ENCODE measurements around the gene NDFIP2.

Gene NDFIP2

DNA sequence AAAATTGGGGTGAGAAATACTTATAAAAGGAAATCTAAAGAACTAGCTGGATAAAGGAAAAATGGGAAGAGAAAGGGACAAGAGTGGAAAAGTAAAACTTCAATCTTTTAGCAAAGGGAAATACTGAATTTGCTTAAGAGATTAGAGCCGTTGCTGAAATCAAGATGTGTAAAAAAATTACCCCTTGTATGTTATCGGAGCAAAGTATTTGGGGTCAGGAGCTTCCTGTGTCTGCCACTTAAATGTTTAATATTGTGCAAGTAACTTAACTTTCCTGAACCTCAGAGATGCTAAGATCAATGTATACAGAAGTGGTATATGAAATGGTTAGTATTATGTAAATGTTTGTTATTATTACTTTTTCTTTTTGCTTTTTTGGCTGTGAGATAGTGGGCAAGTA, 51.6 kb downstream of the NDFIP2 start:
- no peaks in the 10 kb centered on the region for H3K36me3 ChIP-seq
- no peak overlapping the region for H3K4me3 ChIP-seq (ENCODE audit: low read depth, low read length)
- no peak overlapping the region for H3K27ac ChIP-seq
- TF ChIP-seq, protein P1, sequence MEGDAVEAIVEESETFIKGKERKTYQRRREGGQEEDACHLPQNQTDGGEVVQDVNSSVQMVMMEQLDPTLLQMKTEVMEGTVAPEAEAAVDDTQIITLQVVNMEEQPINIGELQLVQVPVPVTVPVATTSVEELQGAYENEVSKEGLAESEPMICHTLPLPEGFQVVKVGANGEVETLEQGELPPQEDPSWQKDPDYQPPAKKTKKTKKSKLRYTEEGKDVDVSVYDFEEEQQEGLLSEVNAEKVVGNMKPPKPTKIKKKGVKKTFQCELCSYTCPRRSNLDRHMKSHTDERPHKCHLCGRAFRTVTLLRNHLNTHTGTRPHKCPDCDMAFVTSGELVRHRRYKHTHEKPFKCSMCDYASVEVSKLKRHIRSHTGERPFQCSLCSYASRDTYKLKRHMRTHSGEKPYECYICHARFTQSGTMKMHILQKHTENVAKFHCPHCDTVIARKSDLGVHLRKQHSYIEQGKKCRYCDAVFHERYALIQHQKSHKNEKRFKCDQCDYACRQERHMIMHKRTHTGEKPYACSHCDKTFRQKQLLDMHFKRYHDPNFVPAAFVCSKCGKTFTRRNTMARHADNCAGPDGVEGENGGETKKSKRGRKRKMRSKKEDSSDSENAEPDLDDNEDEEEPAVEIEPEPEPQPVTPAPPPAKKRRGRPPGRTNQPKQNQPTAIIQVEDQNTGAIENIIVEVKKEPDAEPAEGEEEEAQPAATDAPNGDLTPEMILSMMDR (IDR thresholded peaks at IDR 0.05; ENCODE audit: low read depth, low read length), result no peak
- DNase-seq, result no peak
- H3K9me3 ChIP-seq (ENCODE audit: severe bottlenecking), result no peaks in the 10 kb centered on the region
- H3K27me3 ChIP-seq (ENCODE audit: insufficient read depth, low read depth, severe bottlenecking), result no peaks in the 10 kb centered on the region

DNA sequence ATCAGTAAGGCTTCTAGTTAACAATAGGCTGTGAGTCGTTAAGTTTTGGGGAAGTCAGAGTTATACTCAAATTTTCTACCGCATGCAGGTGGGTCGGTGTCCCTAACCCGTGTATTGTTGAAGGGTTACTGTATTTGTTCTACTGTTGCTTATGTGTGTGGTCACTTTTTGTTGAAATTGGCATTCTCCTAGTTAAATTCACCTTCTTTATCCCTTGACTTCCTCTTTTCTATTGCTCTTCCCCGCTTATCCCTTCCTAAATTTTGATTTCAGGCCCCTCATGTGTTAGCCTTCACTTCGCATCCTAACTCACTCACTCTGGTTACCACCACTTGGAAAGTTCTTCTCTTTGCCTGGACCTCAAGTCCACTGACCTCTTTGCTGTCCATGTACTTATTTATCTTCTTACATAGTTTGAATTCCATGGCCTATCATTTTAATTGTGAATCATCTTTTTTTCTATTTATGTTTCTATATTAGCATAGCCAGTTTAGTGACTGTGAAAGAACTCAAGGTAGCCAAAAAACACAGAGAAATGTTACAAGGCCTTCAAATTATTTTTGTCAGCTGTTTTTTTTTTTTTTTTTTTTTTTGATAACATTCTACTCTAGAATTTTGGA, 52.9 kb downstream of the NDFIP2 start:
- Histone ChIP-seq H3K36me3 (no peaks in the 10 kb centered on the region), H3K27ac (no peak overlapping the region), H3K4me3 (ENCODE audit: low read depth, low read length) (no peak overlapping the region), H3K27me3 (ENCODE audit: insufficient read depth, low read depth, severe bottlenecking) (no peaks in the 10 kb centered on the region), H3K9me3 (ENCODE audit: severe bottlenecking) (no peaks in the 10 kb centered on the region)
- no peak for DNase-seq
- TF ChIP-seq, protein P1 (IDR thresholded peaks at IDR 0.05; ENCODE audit: low read depth, low read length), result no peak

DNA sequence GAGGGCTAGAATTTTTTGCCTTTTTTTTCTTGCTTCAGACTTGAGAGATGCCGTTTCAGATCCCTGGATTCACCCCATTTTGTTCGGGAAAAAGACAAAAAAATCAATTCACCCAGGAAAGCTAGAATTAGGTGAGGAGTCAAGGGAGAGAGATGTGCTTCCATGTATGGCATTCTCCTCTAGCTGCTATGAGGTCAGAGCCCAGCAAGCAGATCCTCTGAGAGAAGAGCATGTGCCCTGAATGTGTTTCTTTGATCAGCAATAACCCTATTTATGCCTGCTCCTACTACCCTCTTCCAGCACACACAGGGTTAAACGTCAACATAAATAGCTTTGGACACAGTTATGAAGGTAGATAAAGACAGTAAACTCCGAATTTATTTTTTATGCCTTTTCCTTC, 53.6 kb downstream of the NDFIP2 start:
- TF ChIP-seq, protein P1 (IDR thresholded peaks at IDR 0.05; ENCODE audit: low read depth, low read length), result no peak
- no peaks in the 10 kb centered on the region for H3K9me3 ChIP-seq (ENCODE audit: severe bottlenecking)
- DNase-seq, result no peak

DNA sequence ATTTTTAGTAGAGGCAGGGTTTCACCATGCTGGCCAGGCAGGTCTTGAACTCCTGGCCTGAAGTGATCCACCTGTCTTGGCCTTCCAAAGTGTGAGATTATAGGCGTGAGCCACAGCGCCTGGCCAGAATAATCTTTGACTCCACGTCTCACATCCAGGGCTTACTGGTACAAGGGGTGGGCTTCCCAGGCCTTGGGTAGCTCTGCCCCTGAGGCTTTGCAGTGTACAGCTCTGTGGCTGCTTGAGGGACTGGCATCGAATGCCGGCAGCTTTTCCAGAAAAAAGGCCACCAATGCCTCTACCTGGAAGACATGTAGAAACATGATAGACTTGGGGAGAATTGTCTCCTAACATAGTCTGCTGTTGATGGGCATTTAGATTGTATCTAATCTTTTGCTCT, 57.8 kb downstream of the NDFIP2 start:
- TF ChIP-seq, protein P1 (IDR thresholded peaks at IDR 0.05; ENCODE audit: low read depth, low read length), result no peak
- no peak for DNase-seq
- H3K36me3 ChIP-seq, result no peaks in the 10 kb centered on the region
- no peak overlapping the region for H3K27ac ChIP-seq
- H3K9me3 ChIP-seq (ENCODE audit: severe bottlenecking), result no peaks in the 10 kb centered on the region
- no peaks in the 10 kb centered on the region for H3K27me3 ChIP-seq (ENCODE audit: insufficient read depth, low read depth, severe bottlenecking)
- no peak overlapping the region for H3K4me3 ChIP-seq (ENCODE audit: low read depth, low read length)

More for the DNA sequence above, 53.6 kb downstream of the NDFIP2 start:
- Histone ChIP-seq H3K36me3 (no peaks in the 10 kb centered on the region), H3K4me3 (ENCODE audit: low read depth, low read length) (no peak overlapping the region), H3K27ac (no peak overlapping the region), H3K27me3 (ENCODE audit: insufficient read depth, low read depth, severe bottlenecking) (no peaks in the 10 kb centered on the region)

DNA sequence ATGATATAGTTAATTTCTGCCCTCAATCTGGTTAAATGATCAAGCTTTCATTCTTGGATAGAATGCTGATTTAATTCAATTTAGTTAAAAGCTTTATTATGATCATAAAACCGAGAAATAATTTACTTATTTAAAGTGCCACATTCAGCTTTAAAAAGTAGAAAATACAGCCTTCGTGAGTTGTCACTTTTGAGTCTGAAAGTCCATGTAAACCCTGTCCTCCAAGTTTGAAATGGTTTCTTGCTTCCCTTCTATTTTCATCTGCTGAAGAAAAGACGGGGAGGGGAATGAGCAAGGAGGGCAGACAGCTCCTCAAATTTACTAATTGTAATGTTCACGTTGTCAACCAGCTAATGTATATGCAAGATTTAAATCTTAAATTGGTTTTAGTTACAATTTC, 59.5 kb downstream of the NDFIP2 start:
- Histone ChIP-seq H3K9me3 (ENCODE audit: severe bottlenecking) (no peaks in the 10 kb centered on the region), H3K36me3 (no peaks in the 10 kb centered on the region), H3K27ac (no peak overlapping the region), H3K27me3 (ENCODE audit: insufficient read depth, low read depth, severe bottlenecking) (no peaks in the 10 kb centered on the region), H3K4me3 (ENCODE audit: low read depth, low read length) (no peak overlapping the region)
- TF ChIP-seq, protein P1 (IDR thresholded peaks at IDR 0.05; ENCODE audit: low read depth, low read length), result no peak
- DNase-seq, result no peak

DNA sequence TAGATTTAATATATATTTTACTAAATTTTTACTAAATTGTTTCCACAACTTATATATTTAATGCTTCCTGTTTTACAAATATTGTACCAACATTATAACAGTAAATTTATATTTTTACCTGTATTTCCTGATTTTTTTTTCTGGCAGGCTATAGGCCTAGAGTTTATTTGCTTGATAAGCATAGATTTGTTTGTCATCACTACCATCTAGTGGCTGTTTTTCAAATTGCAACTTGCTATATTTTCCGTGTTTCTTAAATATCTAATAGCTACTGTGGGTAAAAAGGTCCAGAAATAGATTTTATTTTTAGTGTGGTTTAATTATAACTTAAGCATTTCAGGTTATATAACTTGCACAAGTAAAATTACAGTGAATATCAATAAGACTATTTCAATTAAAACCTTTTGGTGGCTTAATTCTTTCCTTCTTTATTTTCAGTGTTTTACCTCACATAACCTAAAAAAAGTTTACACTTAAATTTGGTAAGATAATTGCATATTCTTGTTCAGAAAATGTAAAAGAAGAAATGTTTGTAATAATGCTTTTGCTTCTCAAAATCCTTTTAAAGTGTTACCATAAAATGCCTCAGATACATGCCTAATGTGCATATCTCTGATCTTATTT, 60.6 kb downstream of the NDFIP2 start:
- Histone ChIP-seq H3K9me3 (ENCODE audit: severe bottlenecking) (no peaks in the 10 kb centered on the region), H3K27me3 (ENCODE audit: insufficient read depth, low read depth, severe bottlenecking) (no peaks in the 10 kb centered on the region), H3K36me3 (no peaks in the 10 kb centered on the region), H3K27ac (no peak overlapping the region), H3K4me3 (ENCODE audit: low read depth, low read length) (no peak overlapping the region)
- TF ChIP-seq, protein P1 (IDR thresholded peaks at IDR 0.05; ENCODE audit: low read depth, low read length), result no peak
- no peak for DNase-seq
